ENCODE results near the gene CHMP2A.

The CHMP2A gene

GRCh38 chr19:58572026-58572817 is 17.3 kb upstream of the CHMP2A start:
- peak overlapping the region; percentile 76 for H3K4me3 ChIP-seq (ENCODE audit: insufficient read length, low read depth)
- peak; percentile 52 for TF ChIP-seq YY1 (IDR thresholded peaks at IDR 0.05; ENCODE audit: insufficient read depth, insufficient read length)
- no peak for TF ChIP-seq ZNF274 (IDR thresholded peaks at IDR 0.05; ENCODE audit: low read depth, low read length)

GRCh38 chr19:58571575-58571947 is 16.7 kb upstream of the CHMP2A start:
- H3K9ac ChIP-seq (ENCODE audit: insufficient read length, low read depth): peak overlapping the region; percentile 44
- H3K27me3 ChIP-seq (ENCODE audit: insufficient read depth, insufficient read length): peaks cover 2% of the 10 kb centered on the region
- H3K4me1 ChIP-seq (ENCODE audit: insufficient read depth, insufficient read length): peaks cover 5% of the 10 kb centered on the region
- H3K36me3 ChIP-seq (ENCODE audit: insufficient read depth, insufficient read length, low read length): peaks cover 41% of the 10 kb centered on the region
- TF ChIP-seq YY1 (IDR thresholded peaks at IDR 0.05; ENCODE audit: insufficient read depth, insufficient read length) (no peak), ZNF274 (IDR thresholded peaks at IDR 0.05; ENCODE audit: low read depth, low read length) (no peak), SUZ12 (IDR thresholded peaks at IDR 0.05; ENCODE audit: extremely low read depth, insufficient read depth, insufficient read length) (no peak)
- H3K9me3 ChIP-seq (ENCODE audit: insufficient read depth, low read length): no peaks in the 10 kb centered on the region
- H3K4me3 ChIP-seq (ENCODE audit: insufficient read length, low read depth): no peak overlapping the region
- DNase-seq (ENCODE audit: low read depth, low spot score): no peak

More at GRCh38 chr19:58572026-58572817, 17.3 kb upstream of the CHMP2A start:
- no peak for DNase-seq (ENCODE audit: low read depth, low spot score)
- no peaks in the 10 kb centered on the region for H3K9me3 ChIP-seq (ENCODE audit: insufficient read depth, low read length)
- H3K4me1 ChIP-seq (ENCODE audit: insufficient read depth, insufficient read length): peaks cover 5% of the 10 kb centered on the region
- H3K27me3 ChIP-seq (ENCODE audit: insufficient read depth, insufficient read length): peaks cover 2% of the 10 kb centered on the region
- peaks cover 39% of the 10 kb centered on the region for H3K36me3 ChIP-seq (ENCODE audit: insufficient read depth, insufficient read length, low read length)
- peak overlapping the region; percentile 84 for H3K9ac ChIP-seq (ENCODE audit: insufficient read length, low read depth)

GRCh38 chr19:58570770-58571574 is 16.1 kb upstream of the CHMP2A start:
- TF ChIP-seq SUZ12 (IDR thresholded peaks at IDR 0.05; ENCODE audit: extremely low read depth, insufficient read depth, insufficient read length) (no peak), ZNF274 (IDR thresholded peaks at IDR 0.05; ENCODE audit: low read depth, low read length) (no peak), YY1 (IDR thresholded peaks at IDR 0.05; ENCODE audit: insufficient read depth, insufficient read length) (no peak)
- DNase-seq (ENCODE audit: low read depth, low spot score): no peak
- Histone ChIP-seq H3K9me3 (ENCODE audit: insufficient read depth, low read length) (no peaks in the 10 kb centered on the region), H3K9ac (ENCODE audit: insufficient read length, low read depth) (peak overlapping the region; percentile 44), H3K4me3 (ENCODE audit: insufficient read length, low read depth) (no peak overlapping the region), H3K27me3 (ENCODE audit: insufficient read depth, insufficient read length) (peaks cover 2% of the 10 kb centered on the region), H3K4me1 (ENCODE audit: insufficient read depth, insufficient read length) (peaks cover 5% of the 10 kb centered on the region), H3K36me3 (ENCODE audit: insufficient read depth, insufficient read length, low read length) (peaks cover 41% of the 10 kb centered on the region)

- peaks cover 2% of the 10 kb centered on the region for H3K27me3 ChIP-seq (ENCODE audit: insufficient read depth, insufficient read length)
- no peaks in the 10 kb centered on the region for H3K9me3 ChIP-seq (ENCODE audit: insufficient read depth, low read length)
- H3K36me3 ChIP-seq (ENCODE audit: insufficient read depth, insufficient read length, low read length): peaks cover 41% of the 10 kb centered on the region
- DNase-seq (ENCODE audit: low read depth, low spot score): no peak
- no peak overlapping the region for H3K4me3 ChIP-seq (ENCODE audit: insufficient read length, low read depth)
- peaks cover 5% of the 10 kb centered on the region for H3K4me1 ChIP-seq (ENCODE audit: insufficient read depth, insufficient read length)
- H3K9ac ChIP-seq (ENCODE audit: insufficient read length, low read depth): no peak overlapping the region
- TF ChIP-seq SUZ12 (IDR thresholded peaks at IDR 0.05; ENCODE audit: extremely low read depth, insufficient read depth, insufficient read length) (no peak), YY1 (IDR thresholded peaks at IDR 0.05; ENCODE audit: insufficient read depth, insufficient read length) (no peak), ZNF274 (IDR thresholded peaks at IDR 0.05; ENCODE audit: low read depth, low read length) (no peak)
Observed at GRCh38 chr19:58569943-58570670, 15.2 kb upstream of the CHMP2A start.

GRCh38 chr19:58569191-58569942 is 14.5 kb upstream of the CHMP2A start:
- no peak for DNase-seq (ENCODE audit: low read depth, low spot score)
- H3K4me3 ChIP-seq (ENCODE audit: insufficient read length, low read depth): no peak overlapping the region
- peaks cover 41% of the 10 kb centered on the region for H3K36me3 ChIP-seq (ENCODE audit: insufficient read depth, insufficient read length, low read length)
- no peaks in the 10 kb centered on the region for H3K9me3 ChIP-seq (ENCODE audit: insufficient read depth, low read length)
- TF ChIP-seq ZNF274 (IDR thresholded peaks at IDR 0.05; ENCODE audit: low read depth, low read length): no peak
- TF ChIP-seq YY1 (IDR thresholded peaks at IDR 0.05; ENCODE audit: insufficient read depth, insufficient read length): no peak
- TF ChIP-seq SUZ12 (IDR thresholded peaks at IDR 0.05; ENCODE audit: extremely low read depth, insufficient read depth, insufficient read length): no peak
- H3K4me1 ChIP-seq (ENCODE audit: insufficient read depth, insufficient read length): peaks cover 5% of the 10 kb centered on the region
- H3K9ac ChIP-seq (ENCODE audit: insufficient read length, low read depth): no peak overlapping the region
- H3K27me3 ChIP-seq (ENCODE audit: insufficient read depth, insufficient read length): peaks cover 2% of the 10 kb centered on the region

- H3K9ac ChIP-seq (ENCODE audit: insufficient read length, low read depth): no peak overlapping the region
- H3K4me3 ChIP-seq (ENCODE audit: insufficient read length, low read depth): no peak overlapping the region
- no peaks in the 10 kb centered on the region for H3K27me3 ChIP-seq (ENCODE audit: insufficient read depth, insufficient read length)
- TF ChIP-seq ZNF274 (IDR thresholded peaks at IDR 0.05; ENCODE audit: low read depth, low read length) (no peak), SUZ12 (IDR thresholded peaks at IDR 0.05; ENCODE audit: extremely low read depth, insufficient read depth, insufficient read length) (no peak), YY1 (IDR thresholded peaks at IDR 0.05; ENCODE audit: insufficient read depth, insufficient read length) (no peak)
- peaks cover 41% of the 10 kb centered on the region for H3K36me3 ChIP-seq (ENCODE audit: insufficient read depth, insufficient read length, low read length)
- DNase-seq (ENCODE audit: low read depth, low spot score): no peak
- no peaks in the 10 kb centered on the region for H3K9me3 ChIP-seq (ENCODE audit: insufficient read depth, low read length)
- H3K4me1 ChIP-seq (ENCODE audit: insufficient read depth, insufficient read length): peaks cover 5% of the 10 kb centered on the region
Observed at GRCh38 chr19:58568453-58569130, 13.7 kb upstream of the CHMP2A start.
